NK-92 (cell line): Measurements from ENCODE around the gene RASL10B.

Experiments
- DNase-seq: peaks from one replicate; lab custom pipeline; 2025; ENCODE audit not compliant: unreplicated experiment; lab: John Stamatoyannopoulos, UW

Gene RASL10B

DNA sequence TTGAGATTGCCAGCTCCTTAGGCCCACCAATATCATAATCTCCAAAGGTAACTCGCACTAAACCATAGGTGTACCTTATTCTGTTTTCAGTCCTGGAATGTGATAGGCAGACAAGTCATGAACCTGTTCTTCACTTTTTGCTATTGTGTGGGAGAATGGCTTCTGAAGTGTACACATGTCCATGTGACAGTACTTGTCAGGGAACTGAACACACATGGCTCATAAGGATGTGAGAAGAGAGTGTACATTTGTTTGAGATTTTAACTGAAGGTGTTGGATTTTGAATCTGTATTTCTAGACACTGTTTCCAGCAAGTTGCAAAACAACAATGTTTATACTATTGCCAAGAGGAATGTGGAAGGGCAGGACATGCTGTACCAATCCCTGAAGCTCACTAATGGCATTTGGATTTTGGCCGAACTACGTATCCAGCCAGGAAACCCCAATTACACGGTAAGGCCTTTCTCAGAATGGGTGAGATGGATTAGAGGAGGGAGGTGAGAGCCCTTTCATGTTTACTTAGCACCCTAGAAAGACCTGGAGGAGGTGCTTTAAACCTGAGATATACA lies 14.5 kb upstream of the RASL10B start:
- no peak for DNase-seq

DNA sequence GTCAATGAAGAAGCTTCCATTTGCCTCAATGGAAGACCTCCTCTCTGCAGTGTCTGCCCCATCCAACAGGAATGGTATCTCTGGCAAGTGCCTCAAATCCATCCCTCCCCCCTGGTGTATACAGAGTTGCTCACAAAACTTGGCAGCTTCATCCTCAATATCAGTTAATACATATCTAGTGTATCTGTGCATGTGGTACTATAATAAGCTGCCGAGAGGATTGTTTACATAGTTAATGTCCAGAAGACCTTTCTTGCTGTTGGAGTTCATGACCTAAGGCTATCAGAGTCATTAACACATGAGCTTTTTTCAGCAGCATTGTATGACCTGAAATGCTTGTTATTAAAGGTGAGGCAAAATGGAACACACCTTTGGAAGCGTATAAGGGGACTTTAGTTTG lies 14.0 kb upstream of the RASL10B start:
- no peak for DNase-seq

DNA sequence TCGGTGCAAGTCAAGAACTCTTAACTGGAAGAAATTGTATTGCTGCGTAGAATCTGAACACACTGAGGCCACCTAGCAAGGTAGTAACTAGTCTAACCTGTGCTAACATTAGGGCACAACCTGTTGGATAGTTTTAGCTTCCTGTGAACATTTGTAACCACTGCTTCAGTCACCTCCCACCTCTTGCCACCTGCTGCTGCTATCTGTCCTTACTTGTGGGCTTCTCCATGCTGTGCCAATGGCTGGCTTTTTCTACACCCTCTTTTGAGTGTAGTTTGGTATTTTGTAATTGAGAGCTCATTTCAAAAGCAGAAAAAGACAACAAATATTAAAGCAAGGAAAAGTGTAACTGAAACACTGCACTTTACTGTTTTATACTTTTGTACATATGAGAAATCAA lies 7.7 kb upstream of the RASL10B start:
- DNase-seq, result no peak

DNA sequence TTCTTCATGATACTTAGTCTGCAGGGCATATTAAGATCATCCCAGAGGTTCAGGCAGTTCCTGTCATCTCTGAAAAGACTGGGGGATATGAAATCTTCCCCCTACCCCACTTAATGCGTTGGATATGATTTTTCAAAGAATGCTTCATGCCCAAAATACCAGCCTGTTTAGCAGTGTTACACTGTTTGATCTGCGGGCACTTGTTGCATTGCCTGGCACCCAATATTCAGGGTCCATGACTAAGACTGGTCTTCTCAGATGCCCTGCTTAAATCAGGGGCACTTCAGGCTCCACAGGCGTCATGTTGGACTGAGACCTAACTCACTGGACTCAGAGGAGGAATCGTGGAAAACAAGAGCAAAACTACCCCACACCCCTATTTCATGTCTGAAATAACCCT lies 6.4 kb upstream of the RASL10B start:
- DNase-seq, result no peak

DNA sequence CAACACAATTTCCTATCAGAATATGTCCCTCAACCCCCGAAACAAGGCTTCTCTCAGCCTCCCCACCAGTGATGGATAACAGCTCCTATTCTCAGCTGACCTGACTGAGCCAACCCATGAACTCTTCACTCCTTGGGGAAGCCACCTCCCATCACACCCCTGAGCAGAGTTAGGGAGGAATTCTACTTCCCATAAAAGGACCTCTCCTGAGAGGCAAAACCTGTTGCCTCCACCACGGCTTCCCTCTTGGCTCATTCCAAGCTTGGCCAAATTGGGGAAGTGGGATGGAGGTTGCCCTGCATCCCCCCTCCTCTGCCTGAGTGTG lies 5.7 kb upstream of the RASL10B start:
- no peak for DNase-seq

DNA sequence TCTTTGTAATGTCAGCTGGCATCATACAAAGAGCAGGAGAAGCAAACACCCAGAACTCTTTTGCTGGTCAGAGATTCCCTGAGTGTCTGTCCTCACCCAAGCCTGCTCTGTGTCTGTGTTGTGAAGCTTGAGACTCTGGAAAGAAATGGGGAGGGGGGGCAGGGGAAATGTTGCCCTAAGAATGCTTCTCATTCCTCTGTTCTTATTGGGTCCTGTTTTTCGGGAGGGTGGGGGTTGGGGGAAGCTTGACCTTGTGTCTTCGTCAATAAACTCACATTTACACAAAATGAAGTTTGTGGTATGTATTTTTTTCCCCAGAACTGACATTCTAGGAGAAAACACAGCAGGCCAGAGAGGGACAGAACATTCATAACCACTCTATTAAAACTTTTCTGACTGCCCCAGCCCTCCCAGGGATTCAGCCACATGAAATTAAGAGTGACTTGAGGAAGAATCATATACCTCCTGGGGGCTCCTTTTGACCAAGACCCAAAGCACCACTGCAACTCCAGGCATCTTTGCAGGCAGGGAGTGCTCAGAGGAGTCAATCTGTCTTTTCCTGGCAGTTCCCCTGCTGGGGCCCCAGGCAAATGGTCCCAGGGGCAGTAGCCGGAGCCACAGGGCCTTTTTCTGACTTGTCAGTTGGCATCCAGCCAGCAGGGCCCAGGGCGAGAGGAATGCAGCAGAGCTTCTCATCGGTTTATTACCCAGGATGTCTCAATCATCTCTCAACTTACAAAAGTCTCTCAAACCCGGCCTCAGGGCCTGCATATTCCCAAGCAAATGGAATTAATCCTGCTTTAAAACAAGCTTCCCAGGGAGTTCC lies 5.1 kb upstream of the RASL10B start:
- DNase-seq, result no peak

DNA sequence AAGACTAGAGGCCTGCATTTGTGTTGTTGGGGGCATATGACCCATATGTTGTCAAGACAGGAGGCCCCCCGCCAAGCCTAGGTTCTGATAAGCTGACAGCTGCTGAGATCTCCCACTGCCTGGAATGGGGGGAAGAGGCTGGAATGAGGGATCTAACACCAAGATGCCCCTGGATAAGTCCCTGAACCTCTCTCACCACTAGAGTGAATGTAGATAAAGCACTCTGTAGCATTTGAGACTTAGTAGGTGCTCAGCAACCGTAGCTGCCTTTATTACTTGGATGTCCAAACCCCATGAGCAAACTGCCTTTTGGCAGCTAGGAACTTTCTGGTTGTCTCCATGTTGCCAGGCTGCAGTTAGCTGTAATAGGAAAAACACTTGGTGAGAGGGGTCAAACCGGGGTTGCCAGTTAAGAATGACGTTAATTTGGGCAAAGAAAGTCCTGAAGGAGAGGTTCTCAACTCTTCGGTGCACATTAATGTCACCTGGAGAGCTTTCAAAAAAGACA lies 4.4 kb upstream of the RASL10B start:
- no peak for DNase-seq

DNA sequence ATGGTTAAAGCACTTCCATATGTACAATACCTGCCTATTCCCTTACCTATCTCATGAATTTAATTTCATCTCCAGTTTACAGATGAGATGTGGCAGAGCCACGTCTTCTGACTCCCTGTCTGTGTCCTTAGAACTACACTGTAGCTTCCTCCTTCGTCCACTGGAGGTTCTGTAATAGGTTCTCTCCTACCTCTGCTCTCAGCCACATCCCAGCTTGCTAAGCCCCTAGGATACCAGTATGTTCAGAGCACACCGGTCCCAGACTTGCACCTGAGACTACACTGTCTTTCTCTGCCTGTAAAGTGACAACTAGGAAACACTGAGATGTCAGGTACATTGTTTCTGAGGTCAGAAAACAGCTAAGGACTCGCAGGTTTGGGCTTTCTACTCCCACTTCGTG lies 3.8 kb upstream of the RASL10B start:
- DNase-seq, result no peak

DNA sequence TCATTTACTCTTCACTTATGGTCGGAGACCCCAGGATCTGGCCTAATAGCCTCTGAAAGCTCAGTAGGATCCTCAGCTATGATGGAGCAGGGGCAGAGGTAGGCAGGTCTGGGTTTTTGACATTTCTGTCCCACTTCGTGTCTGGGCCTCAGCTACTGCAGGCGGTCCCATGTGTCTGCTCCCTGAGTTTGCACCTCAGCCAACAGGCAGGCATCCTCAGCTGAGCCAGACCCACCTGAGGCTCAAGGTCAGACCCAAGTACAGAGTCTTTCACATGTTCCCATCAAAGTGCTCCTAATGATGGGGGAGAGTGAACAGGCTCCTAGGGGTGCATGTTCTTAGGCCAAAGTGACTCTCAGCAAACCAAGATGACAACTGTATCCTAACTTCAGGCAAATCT lies 2.9 kb upstream of the RASL10B start:
- DNase-seq, result no peak

DNA sequence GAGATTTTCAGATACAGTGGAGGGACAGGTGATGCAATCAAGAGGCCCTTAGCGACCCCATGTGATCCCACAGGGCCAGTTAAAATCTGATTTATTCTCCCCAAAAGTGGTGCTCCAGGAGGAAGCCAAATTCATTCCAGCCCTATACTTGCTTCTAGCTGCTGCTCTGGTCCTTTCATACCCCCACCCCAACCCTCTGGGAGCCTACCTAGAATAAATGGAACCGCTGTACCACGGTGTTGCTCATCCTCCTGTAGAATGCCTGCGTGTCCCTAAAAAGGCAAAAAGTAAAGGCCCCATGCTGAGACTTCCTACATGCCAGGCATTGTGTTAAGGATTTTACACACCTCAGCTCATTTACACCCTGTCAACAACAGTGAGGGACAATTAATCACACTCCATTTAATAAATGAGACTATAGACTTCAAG lies 2.0 kb upstream of the RASL10B start:
- no peak for DNase-seq

DNA sequence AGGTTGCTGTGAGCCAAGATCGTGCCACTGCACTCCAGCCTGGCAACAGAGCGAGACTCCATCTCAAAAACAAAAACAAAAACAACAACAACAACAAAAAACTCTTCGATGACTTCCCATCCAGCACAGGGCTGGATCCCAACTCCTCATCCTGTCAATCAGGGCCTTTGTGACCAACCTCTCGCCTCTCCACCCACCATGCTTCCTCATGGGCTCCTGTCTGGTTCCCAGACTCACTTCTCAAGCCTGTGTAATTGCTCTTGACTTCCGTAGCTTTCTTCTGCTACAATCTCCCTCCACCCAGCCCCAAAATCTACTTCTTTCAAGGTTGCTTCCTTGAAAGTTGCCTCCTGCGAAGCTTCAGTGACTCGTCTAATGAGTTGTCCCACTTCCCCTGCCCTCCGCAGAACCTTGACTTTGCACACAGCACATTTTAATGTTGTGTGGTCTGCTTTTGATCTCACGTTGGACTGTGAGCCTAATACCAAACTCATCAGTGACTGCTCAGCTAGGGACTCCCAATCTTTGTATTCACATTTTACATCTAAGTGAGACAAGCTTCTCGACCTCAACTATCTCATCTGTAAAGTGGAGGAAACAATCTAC lies 936 bp upstream of the RASL10B start:
- DNase-seq, result no peak

DNA sequence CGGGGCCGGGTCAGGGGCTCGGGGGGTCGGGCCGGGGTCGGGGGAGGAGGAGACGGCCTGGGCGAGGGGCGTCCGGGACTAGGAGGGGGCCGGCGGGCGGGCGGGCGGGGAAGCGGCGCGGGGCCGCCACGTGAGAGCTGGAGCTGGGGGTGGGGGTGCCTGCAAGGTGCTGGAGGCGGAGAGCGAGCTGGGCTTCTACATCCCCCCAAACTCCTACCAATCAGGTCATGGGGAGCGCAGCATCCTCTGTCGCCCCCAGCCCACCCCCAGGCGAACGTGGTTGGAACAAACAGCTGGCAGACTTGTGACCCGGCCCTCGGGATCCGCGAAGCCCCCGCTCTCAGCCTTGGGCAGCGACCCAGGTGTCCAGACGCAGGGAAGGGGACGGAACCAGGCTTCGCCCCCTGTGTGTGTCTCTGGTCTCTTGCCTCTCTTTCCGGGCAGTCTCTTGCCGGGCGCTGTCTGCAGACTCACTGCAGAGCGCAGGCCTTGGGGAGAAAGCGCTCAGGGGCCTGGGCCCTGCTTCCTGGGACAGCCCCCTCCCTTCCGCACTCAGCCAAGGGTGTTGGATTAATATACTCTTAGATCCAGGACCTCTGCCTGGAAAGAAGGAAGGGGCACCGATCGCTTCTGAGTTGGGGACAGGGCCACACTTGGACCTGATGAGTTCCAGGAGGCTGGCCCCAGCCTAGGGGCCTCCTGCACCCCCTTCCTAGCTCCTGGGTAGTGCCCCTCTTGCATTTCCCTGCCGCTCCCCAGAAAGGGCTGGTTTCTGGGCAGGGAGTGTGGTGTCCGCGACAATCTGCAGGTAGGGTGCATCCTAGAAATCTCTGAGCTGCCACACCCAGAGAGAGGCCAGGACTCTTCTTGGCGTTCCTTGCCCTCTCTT lies 722 bp downstream of the RASL10B start:
- no peak for DNase-seq

DNA sequence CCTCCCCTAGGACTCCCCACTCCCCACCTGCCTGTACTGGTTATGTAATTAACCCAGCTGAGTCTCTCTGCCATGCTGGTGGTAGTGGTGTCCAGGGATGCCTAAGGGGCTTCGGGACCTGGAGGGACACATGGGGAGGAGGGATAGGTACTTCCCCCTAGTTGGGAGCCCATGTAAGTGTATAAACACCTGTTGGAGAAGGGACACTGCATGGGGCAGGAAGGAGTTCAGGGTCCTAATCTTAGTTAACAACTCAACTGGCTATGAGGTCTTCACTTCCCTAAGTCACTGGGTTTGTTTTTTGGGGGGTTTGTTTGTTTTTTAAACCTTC lies 1.3 kb downstream of the RASL10B start:
- no peak for DNase-seq

DNA sequence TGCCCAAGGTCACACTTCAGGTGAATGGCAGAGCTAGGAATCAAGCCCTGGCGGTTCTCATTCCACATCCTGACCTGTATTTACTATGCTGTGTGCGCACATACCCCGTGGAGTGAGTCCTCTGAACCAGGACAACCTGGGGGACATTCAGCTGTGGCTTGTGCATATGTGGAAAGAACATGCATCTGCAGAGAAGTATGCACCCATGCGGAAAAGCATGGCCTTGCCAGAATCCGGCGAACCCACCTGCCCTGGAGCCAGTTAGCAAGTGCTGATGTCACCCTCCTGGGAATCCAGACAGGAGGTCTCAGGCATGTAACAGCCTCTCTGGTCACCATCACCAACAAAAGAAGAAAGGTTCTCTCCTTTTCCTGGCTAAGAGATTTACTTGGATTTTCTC lies 1.9 kb downstream of the RASL10B start:
- no peak for DNase-seq

DNA sequence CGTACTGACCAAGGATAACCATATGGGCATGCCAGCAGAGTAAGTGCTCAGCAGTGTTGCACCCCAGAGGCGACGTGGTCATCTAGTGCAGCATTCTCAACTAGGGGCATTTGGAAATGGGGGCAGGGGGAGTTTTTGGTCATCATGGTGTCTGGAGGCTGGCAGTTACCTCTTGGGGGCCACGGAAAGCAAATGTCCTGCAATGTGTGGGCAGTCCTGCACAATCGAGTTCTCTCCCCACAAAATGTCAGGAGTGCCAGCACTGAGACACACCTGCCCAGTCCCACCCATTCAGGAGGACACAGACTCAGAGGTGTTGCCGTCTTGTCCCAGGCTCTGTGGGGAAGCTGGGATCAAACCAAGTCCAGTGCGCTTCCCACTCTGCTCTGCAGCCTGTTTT lies 3.0 kb downstream of the RASL10B start:
- DNase-seq, result no peak

DNA sequence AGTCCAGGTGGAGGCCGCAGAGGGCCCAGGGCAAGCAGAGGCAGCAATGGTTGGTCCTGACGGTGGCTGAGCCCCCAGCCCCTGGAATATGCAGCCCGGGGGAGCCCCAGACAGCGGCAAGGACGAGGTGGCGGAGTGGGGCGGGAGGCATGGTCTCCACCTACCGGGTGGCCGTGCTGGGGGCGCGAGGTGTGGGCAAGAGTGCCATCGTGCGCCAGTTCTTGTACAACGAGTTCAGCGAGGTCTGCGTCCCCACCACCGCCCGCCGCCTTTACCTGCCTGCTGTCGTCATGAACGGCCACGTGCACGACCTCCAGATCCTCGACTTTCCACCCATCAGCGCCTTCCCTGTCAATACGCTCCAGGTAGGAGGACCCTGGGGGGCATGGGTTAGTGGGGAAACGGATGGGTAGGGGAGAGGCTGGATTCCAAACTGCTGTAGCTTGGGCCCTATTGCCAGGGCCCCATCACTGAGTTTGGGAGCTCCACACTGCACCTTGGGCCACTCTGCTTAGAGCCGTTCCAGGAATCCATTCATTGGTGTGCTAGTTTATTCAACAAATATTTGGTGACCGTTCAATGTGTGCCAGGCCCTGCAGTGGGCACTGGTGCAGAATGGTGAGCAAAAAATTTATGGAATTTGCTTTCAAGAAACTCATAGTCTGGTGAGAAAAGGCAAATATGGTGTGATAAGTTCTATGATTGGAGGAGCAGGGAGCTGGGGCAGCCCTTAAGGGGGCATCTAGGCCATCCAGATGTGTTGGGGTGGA lies 3.8 kb downstream of the RASL10B start:
- DNase-seq, result no peak

DNA sequence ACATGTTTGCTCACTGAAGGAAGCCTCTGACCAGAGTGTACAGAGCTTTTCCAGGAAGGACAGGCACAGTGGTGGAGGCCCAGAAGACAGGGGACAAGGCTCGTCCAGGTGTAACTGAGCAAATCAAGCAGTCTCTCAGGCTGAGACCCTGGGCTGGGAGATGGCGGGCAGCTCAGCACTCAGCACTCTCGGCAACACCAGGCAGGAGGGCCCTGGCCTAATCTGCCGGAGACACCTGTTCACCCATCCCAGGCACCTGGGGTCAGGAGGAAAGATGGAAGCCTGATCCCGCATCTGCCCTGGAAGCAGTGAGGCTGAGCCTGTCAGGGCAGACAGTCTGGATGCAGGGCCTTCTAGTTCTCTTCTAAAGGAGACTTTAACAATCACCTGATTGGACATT lies 4.8 kb downstream of the RASL10B start:
- DNase-seq, result no peak

DNA sequence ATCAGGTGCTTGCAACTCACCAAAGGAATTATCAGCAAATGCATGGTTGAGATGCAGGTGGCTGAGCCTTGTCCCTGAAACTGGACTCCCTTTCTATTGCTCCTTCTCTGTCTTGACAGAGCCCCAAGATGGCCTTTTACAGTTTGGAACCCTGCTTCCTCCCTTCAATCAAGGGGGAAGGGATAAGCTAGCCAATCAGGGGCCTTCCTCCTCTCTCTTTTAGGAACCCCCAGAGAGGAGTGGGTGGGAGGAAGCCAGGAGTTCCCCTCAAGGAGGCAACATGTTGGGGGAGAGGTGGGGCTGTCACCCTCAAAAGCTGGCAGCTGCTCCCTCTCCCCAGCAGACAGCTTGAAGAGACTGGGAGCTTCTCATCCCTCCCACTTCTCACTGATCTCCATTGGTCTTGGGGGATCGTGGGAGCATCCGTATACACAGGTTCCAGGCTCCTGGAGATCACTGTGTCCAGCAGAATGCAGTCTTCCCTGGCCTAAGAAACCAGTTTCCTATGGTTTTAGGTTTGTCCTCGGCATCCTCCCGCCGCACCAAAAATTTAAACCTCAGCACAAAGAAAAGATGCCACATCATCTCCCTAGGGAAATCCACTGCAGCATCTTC lies 7.2 kb downstream of the RASL10B start:
- no peak for DNase-seq

DNA sequence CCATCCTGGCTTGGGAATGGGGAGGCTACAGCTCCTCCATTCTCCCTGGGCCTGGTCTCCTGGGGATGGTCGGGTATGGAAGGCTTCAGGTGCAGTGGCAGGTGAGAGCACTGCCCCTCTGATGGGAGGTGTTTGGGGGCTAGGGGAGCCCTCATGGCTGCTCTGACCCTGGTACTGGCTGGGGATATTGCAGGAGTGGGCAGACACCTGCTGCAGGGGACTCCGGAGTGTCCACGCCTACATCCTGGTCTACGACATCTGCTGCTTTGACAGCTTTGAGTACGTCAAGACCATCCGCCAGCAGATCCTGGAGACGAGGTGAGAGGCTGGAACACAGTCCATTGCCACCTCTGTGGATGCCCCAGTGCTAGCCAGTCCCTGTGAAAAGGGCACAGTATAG lies 8.8 kb downstream of the RASL10B start:
- DNase-seq, result no peak
